HepG2 (cell line): ENCODE data around the gene MICAL3. TPM values are rescaled to one million over a fixed set of nuclear protein-coding genes. Genes with fewer than 3 reads are reported as not detected.

Source experiments
- ARID2 ChIP-seq: sonication (generic); formaldehyde crosslinking; IDR thresholded peaks from 2 replicates; pipeline ENCODE4 v1.8.1; 2022; ENCODE audit warnings: mild to moderate bottlenecking, missing genetic modification reagents, borderline replicate concordance
- FOXA3 ChIP-seq: IDR thresholded peaks from 2 replicates; pipeline ENCODE4 v1.6.1; 2016; ENCODE audit warnings: missing genetic modification reagents, missing compliant biosample characterization
- HES4 ChIP-seq: sonication (generic); formaldehyde crosslinking; IDR thresholded peaks from 2 replicates; pipeline ENCODE4 v1.9.0; 2021; ENCODE audit warnings: mild to moderate bottlenecking, missing genetic modification reagents, borderline replicate concordance
- HIVEP1 ChIP-seq: sonication (generic); formaldehyde crosslinking; IDR thresholded peaks from 2 replicates; pipeline ENCODE4 v1.4.0; 2020; ENCODE audit warnings: mild to moderate bottlenecking, missing genetic modification reagents
- HOXA3 ChIP-seq: sonication (generic); formaldehyde crosslinking; IDR thresholded peaks from 2 replicates; pipeline ENCODE4 v1.5.0; 2020; ENCODE audit warnings: missing genetic modification reagents
- HOXA9 ChIP-seq: sonication (generic); formaldehyde crosslinking; IDR thresholded peaks from 2 replicates; pipeline ENCODE4 v1.8.1; 2022; ENCODE audit warnings: missing genetic modification reagents, mild to moderate bottlenecking, moderate library complexity, borderline replicate concordance
- IRF2 ChIP-seq: IDR thresholded peaks from 2 replicates; pipeline ENCODE4 v1.6.1; 2018; ENCODE audit warnings: missing genetic modification reagents, missing compliant biosample characterization
- KDM5B ChIP-seq: sonication (generic); formaldehyde crosslinking; IDR thresholded peaks from 2 replicates; pipeline ENCODE4 v1.4.0; 2020; ENCODE audit warnings: missing genetic modification reagents, mild to moderate bottlenecking, borderline replicate concordance
- RELA ChIP-seq: sonication (generic); formaldehyde crosslinking; IDR thresholded peaks from 2 replicates; pipeline ENCODE4 v1.4.0; 2020; ENCODE audit warnings: missing genetic modification reagents
- TRAFD1 ChIP-seq: sonication (generic); formaldehyde crosslinking; IDR thresholded peaks from 2 replicates; pipeline ENCODE4 v1.5.1; 2020; ENCODE audit warnings: missing genetic modification reagents, mild to moderate bottlenecking, borderline replicate concordance
- ZNF251 ChIP-seq: sonication (generic); formaldehyde crosslinking; IDR thresholded peaks from 2 replicates; pipeline ENCODE4 v1.9.0; 2021; ENCODE audit warnings: mild to moderate bottlenecking, missing genetic modification reagents
- polyA plus RNA-seq, 8 experiments: library from polyadenylated mRNA; depleted of rRNA in 3 of 8; stranded (reverse) in 7 of 8; unstranded in 1 of 8; fragments of >200 nt; fragmentation: Illumina TruSeq in 4 of 8; extraction: Trizol in 4 of 8; gene quantifications; 2 replicates each; pipeline versions ENCODE4 v1.2.1 to v1.2.3, GENCODE V29; 2011 to 2016; ENCODE audit warnings: low read depth in 4 of 8, missing spikeins in 1 of 8, mixed read lengths in 1 of 8; ENCODE audit not compliant: insufficient read depth in 1 of 8
- total RNA-seq, 5 experiments: library from RNA; depleted of rRNA; stranded (reverse); fragments of >200 nt; fragmentation: Illumina TruSeq; extraction: Trizol; gene quantifications; 2 replicates each; pipeline ENCODE4 v1.2.3, GENCODE V29; 2016; ENCODE audit warnings: low read depth in 1 of 5
- TF ChIP-seq, protein P1 (sequence below): sonication (generic); formaldehyde crosslinking; IDR thresholded peaks from 2 replicates; pipeline ENCODE4 v1.5.0; 2020; ENCODE audit warnings: mild to moderate bottlenecking, low read depth, missing genetic modification reagents, borderline replicate concordance
- TF ChIP-seq, protein P2 (sequence below): sonication (generic); formaldehyde crosslinking; IDR thresholded peaks from 2 replicates; pipeline ENCODE4 v1.4.0; 2020; ENCODE audit warnings: mild to moderate bottlenecking, low read depth, missing genetic modification reagents
- TF ChIP-seq, protein P3 (sequence below): sonication (generic); formaldehyde crosslinking; conservative IDR thresholded peaks from 2 replicates; pipeline ENCODE4 v1.4.0; 2020; ENCODE audit warnings: missing genetic modification reagents
- TF ChIP-seq, protein P4 (sequence below): sonication (generic); formaldehyde crosslinking; IDR thresholded peaks from 2 replicates; pipeline ENCODE4 v1.4.0; 2020; ENCODE audit warnings: mild to moderate bottlenecking, missing genetic modification reagents

MICAL3 gene
- total and polyA plus RNA-seq, 2 of the 13 experiments (the other 11 are each of a cell fraction or from before 2014, with no cell fraction given) = 5.3 to 12.5 TPM

DNA sequence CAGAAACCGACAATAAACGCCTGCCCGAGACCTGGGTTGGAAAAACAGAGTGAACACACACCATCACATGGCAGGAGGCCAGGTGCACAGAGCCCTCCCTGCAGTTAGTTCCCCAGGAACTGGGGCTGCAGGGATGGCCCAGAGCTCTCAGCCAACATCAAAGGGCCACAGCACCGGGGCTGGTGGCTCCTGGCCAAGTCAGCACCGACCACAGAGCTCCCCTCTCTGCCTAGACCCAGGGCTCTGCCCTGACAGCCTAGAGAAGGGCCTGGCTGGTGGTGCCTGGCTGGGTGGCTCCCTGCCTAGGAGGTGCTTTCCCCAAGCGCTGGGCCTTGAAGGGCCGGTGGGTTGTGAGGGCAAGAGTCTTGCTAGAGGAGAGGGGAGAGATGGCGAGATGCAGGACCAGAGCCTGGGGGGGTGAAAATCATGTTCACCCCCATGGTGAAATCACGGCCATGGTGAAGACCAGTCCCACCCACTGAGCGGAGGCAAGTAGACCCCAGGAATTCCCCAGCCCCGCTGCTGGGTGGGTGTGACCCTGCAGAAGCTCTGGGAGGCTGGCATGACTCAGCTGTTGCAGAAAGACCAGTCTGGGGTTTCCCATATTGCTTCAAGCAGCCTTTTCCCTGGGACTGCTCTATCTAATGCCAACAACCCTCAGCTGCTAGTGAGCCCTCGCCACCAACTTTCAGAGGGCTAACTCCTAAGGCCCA lies 242.9 kb downstream of the MICAL3 start (continued):
- TF ChIP-seq, protein P1, sequence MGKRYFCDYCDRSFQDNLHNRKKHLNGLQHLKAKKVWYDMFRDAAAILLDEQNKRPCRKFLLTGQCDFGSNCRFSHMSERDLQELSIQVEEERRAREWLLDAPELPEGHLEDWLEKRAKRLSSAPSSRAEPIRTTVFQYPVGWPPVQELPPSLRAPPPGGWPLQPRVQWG (CRISPR knock-in tag) = no peak
- TF ChIP-seq HIVEP1 (CRISPR knock-in tag) = no peak
- no peak for TF ChIP-seq IRF2 (CRISPR knock-in tag)
- TF ChIP-seq ZNF251 (CRISPR knock-in tag) = no peak
- TF ChIP-seq RELA = peak; percentile 92; the same call in 1 of the 2 replicates
- TF ChIP-seq, protein P2, sequence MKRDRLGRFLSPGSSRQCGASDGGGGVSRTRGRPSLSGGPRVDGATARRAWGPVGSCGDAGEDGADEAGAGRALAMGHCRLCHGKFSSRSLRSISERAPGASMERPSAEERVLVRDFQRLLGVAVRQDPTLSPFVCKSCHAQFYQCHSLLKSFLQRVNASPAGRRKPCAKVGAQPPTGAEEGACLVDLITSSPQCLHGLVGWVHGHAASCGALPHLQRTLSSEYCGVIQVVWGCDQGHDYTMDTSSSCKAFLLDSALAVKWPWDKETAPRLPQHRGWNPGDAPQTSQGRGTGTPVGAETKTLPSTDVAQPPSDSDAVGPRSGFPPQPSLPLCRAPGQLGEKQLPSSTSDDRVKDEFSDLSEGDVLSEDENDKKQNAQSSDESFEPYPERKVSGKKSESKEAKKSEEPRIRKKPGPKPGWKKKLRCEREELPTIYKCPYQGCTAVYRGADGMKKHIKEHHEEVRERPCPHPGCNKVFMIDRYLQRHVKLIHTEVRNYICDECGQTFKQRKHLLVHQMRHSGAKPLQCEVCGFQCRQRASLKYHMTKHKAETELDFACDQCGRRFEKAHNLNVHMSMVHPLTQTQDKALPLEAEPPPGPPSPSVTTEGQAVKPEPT (CRISPR knock-in tag) = no peak
- TF ChIP-seq TRAFD1 (CRISPR knock-in tag) = no peak
- TF ChIP-seq HOXA3 (CRISPR knock-in tag) = no peak
- TF ChIP-seq, protein P3, sequence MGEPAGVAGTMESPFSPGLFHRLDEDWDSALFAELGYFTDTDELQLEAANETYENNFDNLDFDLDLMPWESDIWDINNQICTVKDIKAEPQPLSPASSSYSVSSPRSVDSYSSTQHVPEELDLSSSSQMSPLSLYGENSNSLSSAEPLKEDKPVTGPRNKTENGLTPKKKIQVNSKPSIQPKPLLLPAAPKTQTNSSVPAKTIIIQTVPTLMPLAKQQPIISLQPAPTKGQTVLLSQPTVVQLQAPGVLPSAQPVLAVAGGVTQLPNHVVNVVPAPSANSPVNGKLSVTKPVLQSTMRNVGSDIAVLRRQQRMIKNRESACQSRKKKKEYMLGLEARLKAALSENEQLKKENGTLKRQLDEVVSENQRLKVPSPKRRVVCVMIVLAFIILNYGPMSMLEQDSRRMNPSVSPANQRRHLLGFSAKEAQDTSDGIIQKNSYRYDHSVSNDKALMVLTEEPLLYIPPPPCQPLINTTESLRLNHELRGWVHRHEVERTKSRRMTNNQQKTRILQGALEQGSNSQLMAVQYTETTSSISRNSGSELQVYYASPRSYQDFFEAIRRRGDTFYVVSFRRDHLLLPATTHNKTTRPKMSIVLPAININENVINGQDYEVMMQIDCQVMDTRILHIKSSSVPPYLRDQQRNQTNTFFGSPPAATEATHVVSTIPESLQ (CRISPR knock-in tag) = no peak
- TF ChIP-seq KDM5B (CRISPR knock-in tag) = peak; percentile 31; the same call in 1 of the 2 replicates
- TF ChIP-seq, protein P4, sequence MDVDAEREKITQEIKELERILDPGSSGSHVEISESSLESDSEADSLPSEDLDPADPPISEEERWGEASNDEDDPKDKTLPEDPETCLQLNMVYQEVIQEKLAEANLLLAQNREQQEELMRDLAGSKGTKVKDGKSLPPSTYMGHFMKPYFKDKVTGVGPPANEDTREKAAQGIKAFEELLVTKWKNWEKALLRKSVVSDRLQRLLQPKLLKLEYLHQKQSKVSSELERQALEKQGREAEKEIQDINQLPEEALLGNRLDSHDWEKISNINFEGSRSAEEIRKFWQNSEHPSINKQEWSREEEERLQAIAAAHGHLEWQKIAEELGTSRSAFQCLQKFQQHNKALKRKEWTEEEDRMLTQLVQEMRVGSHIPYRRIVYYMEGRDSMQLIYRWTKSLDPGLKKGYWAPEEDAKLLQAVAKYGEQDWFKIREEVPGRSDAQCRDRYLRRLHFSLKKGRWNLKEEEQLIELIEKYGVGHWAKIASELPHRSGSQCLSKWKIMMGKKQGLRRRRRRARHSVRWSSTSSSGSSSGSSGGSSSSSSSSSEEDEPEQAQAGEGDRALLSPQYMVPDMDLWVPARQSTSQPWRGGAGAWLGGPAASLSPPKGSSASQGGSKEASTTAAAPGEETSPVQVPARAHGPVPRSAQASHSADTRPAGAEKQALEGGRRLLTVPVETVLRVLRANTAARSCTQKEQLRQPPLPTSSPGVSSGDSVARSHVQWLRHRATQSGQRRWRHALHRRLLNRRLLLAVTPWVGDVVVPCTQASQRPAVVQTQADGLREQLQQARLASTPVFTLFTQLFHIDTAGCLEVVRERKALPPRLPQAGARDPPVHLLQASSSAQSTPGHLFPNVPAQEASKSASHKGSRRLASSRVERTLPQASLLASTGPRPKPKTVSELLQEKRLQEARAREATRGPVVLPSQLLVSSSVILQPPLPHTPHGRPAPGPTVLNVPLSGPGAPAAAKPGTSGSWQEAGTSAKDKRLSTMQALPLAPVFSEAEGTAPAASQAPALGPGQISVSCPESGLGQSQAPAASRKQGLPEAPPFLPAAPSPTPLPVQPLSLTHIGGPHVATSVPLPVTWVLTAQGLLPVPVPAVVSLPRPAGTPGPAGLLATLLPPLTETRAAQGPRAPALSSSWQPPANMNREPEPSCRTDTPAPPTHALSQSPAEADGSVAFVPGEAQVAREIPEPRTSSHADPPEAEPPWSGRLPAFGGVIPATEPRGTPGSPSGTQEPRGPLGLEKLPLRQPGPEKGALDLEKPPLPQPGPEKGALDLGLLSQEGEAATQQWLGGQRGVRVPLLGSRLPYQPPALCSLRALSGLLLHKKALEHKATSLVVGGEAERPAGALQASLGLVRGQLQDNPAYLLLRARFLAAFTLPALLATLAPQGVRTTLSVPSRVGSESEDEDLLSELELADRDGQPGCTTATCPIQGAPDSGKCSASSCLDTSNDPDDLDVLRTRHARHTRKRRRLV (CRISPR knock-in tag) = no peak
- TF ChIP-seq HOXA9 = no peak
- TF ChIP-seq ARID2 (CRISPR knock-in tag) = no peak
- no peak; the same call in 1 of the 2 replicates for TF ChIP-seq FOXA3 (CRISPR knock-in tag)
- TF ChIP-seq HES4 (CRISPR knock-in tag) = no peak
